HEK293T (cell line): ENCODE results near the gene MNAT1.

Source experiments
- CTCF ChIA-PET: fragments of 350-600 bp; formaldehyde crosslinking; extraction: SDS; loops from one replicate; lab custom pipeline; 2021; ENCODE audit warnings: antibody characterized with exemption, inconsistent platforms; lab: Yijun Ruan, JAX
- POLR2A ChIA-PET: fragments of 350-600 bp; formaldehyde crosslinking; extraction: SDS; loops from one replicate; lab custom pipeline; 2020; ENCODE audit warnings: antibody characterized with exemption, inconsistent platforms; lab: Yijun Ruan, JAX
- DNase-seq: peaks from one replicate; pipeline ENCODE4 v3.0.0; 2012; ENCODE audit warnings: mixed read lengths; ENCODE audit errors: extremely low spot score
- ARNT ChIP-seq: fragments of 450-650 bp; IDR thresholded peaks from 2 replicates; pipeline ENCODE4 v1.6.1; 2017; ENCODE audit warnings: mild to moderate bottlenecking
- BHLHE40 ChIP-seq: fragments of 450-650 bp; IDR thresholded peaks from 2 replicates; pipeline ENCODE4 v1.6.1; 2016; ENCODE audit warnings: mild to moderate bottlenecking, moderate library complexity, borderline replicate concordance
- CTBP1 ChIP-seq: fragments of 450-650 bp; IDR thresholded peaks from 2 replicates; pipeline ENCODE4 v1.6.1; 2016; ENCODE audit warnings: borderline replicate concordance
- ELF4 ChIP-seq: fragments of 450-650 bp; IDR thresholded peaks from 2 replicates; pipeline ENCODE4 v1.6.1; 2017; ENCODE audit warnings: antibody characterized with exemption
- FOXA1 ChIP-seq: fragments of 450-650 bp; IDR thresholded peaks from 2 replicates; pipeline ENCODE4 v1.6.1; 2016; ENCODE audit warnings: mild to moderate bottlenecking
- FOXK2 ChIP-seq: fragments of 450-650 bp; IDR thresholded peaks from 2 replicates; pipeline ENCODE4 v1.6.1; 2016; ENCODE audit warnings: mild to moderate bottlenecking
- FOXM1 ChIP-seq: fragments of 450-650 bp; IDR thresholded peaks from 2 replicates; pipeline ENCODE4 v1.6.1; 2017; ENCODE audit warnings: mild to moderate bottlenecking, borderline replicate concordance
- HDGF ChIP-seq: fragments of 450-650 bp; IDR thresholded peaks from 2 replicates; pipeline ENCODE4 v1.6.1; 2017; ENCODE audit warnings: antibody characterized with exemption, borderline replicate concordance
- L3MBTL2 ChIP-seq: fragments of 450-650 bp; conservative IDR thresholded peaks from 2 replicates; pipeline ENCODE4 v1.6.1; 2016; ENCODE audit warnings: mild to moderate bottlenecking
- LEF1 ChIP-seq: fragments of 450-650 bp; IDR thresholded peaks from 2 replicates; pipeline ENCODE4 v1.6.1; 2017; ENCODE audit warnings: mild to moderate bottlenecking, borderline replicate concordance
- NFRKB ChIP-seq: fragments of 450-650 bp; IDR thresholded peaks from 2 replicates; pipeline ENCODE4 v1.6.1; 2016; ENCODE audit warnings: mild to moderate bottlenecking, moderate library complexity
- SP1 ChIP-seq: fragments of 450-650 bp; IDR thresholded peaks from 2 replicates; pipeline ENCODE4 v1.6.1; 2017
- SUZ12 ChIP-seq: fragments of 450-650 bp; IDR thresholded peaks from 2 replicates; pipeline ENCODE4 v1.6.1; 2016; ENCODE audit warnings: mild to moderate bottlenecking
- TARDBP ChIP-seq: fragments of 450-650 bp; IDR thresholded peaks from 2 replicates; pipeline ENCODE4 v1.6.1; 2016
- ZNF384 ChIP-seq: fragments of 450-650 bp; IDR thresholded peaks from 2 replicates; pipeline ENCODE4 v1.6.1; 2016
- TF ChIP-seq, protein P1 (sequence below): fragments of 450-650 bp; IDR thresholded peaks from 2 replicates; pipeline ENCODE4 v1.6.1; 2016

The MNAT1 gene

GRCh38 chr14:60735416-60735815 lies 855 bp downstream of the MNAT1 start:
- DNase-seq = no peak
- ChIA-PET POLR2A (no interaction called here), CTCF (no interaction called here)
- no peak for TF ChIP-seq LEF1
- TF ChIP-seq HDGF = no peak
- no peak for TF ChIP-seq ZNF384
- TF ChIP-seq L3MBTL2 = no peak
- TF ChIP-seq TARDBP = no peak
- no peak for TF ChIP-seq FOXA1
- no peak for TF ChIP-seq SP1
- TF ChIP-seq SUZ12 = no peak
- no peak for TF ChIP-seq NFRKB
- no peak for TF ChIP-seq FOXM1
- no peak for TF ChIP-seq BHLHE40

GRCh38 chr14:60736494-60736893 lies 1.9 kb downstream of the MNAT1 start:
- POLR2A ChIA-PET = interaction anchor here (0.9 kb wide), 1 partner anchor 77 kb away, joined by 3 read pairs; no protein-coding TSS in a partner anchor
- CTCF ChIA-PET = interaction anchor here (1.0 kb wide), 1 partner anchor 78 kb away, joined by 4 read pairs; no protein-coding TSS in a partner anchor
- no peak for TF ChIP-seq ARNT
- no peak for TF ChIP-seq FOXA1
- TF ChIP-seq L3MBTL2 = no peak
- no peak for TF ChIP-seq TARDBP
- no peak for TF ChIP-seq ZNF384
- TF ChIP-seq ELF4 = no peak
- TF ChIP-seq SP1 = no peak
- no peak for TF ChIP-seq NFRKB
- TF ChIP-seq SUZ12 = no peak
- TF ChIP-seq FOXK2 = no peak
- no peak for TF ChIP-seq FOXM1
- no peak for TF ChIP-seq LEF1
- TF ChIP-seq HDGF = no peak
- TF ChIP-seq, protein P1, sequence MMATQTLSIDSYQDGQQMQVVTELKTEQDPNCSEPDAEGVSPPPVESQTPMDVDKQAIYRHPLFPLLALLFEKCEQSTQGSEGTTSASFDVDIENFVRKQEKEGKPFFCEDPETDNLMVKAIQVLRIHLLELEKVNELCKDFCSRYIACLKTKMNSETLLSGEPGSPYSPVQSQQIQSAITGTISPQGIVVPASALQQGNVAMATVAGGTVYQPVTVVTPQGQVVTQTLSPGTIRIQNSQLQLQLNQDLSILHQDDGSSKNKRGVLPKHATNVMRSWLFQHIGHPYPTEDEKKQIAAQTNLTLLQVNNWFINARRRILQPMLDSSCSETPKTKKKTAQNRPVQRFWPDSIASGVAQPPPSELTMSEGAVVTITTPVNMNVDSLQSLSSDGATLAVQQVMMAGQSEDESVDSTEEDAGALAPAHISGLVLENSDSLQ = no peak
- no peak for TF ChIP-seq CTBP1
- no peak for TF ChIP-seq BHLHE40
- DNase-seq = no peak

GRCh38 chr14:60738843-60739508 lies 4.4 kb downstream of the MNAT1 start:
- ChIA-PET POLR2A (no interaction called here), CTCF (no interaction called here)
- TF ChIP-seq ARNT (no peak), ZNF384 (no peak), FOXM1 (no peak), LEF1 (no peak)
- DNase-seq = no peak

GRCh38 chr14:60744566-60744965 lies 10.0 kb downstream of the MNAT1 start:
- CTCF ChIA-PET = no interaction called here
- DNase-seq = no peak
- POLR2A ChIA-PET = no interaction called here
- no peak for TF ChIP-seq ARNT
- TF ChIP-seq NFRKB = no peak
- no peak for TF ChIP-seq BHLHE40
- TF ChIP-seq, protein P1 = no peak
- TF ChIP-seq FOXM1 = no peak
- no peak for TF ChIP-seq SUZ12
- no peak for TF ChIP-seq TARDBP
- no peak for TF ChIP-seq L3MBTL2
- TF ChIP-seq ZNF384 = no peak
- no peak for TF ChIP-seq FOXA1
- TF ChIP-seq ELF4 = no peak
- no peak for TF ChIP-seq LEF1
- TF ChIP-seq HDGF = no peak
- no peak for TF ChIP-seq CTBP1
- no peak for TF ChIP-seq SP1
- TF ChIP-seq FOXK2 = no peak

GRCh38 chr14:60753264-60754119 lies 18.9 kb downstream of the MNAT1 start:
- ChIA-PET CTCF (interaction anchor here (0.7 kb wide), 1 partner anchor 807 kb away, joined by 6 read pairs; no protein-coding TSS in a partner anchor), POLR2A (no interaction called here)
- DNase-seq = no peak
- TF ChIP-seq CTBP1 (no peak), TARDBP (no peak), FOXM1 (no peak), FOXA1 (no peak), LEF1 (no peak), ELF4 (no peak), FOXK2 (no peak), BHLHE40 (no peak), L3MBTL2 (no peak), HDGF (no peak), NFRKB (no peak), ZNF384 (no peak), ARNT (no peak), SP1 (no peak), SUZ12 (no peak)
- TF ChIP-seq, protein P1 = no peak
